Kidney glomerular epithelial cell (primary cell): Measurements from ENCODE around the gene CORO2B.

Source experiments
- DNase-seq: peaks from one replicate; lab custom pipeline; 2025; lab: John Stamatoyannopoulos, UW

The CORO2B gene

GRCh38 chr15:68574046-68574445 is 4.7 kb upstream of the CORO2B start:
- DNase-seq = no peak

- DNase-seq = no peak
Measured at GRCh38 chr15:68574629-68575028, 4.2 kb upstream of the CORO2B start.

- DNase-seq = no peak
Measured at GRCh38 chr15:68576235-68576892, 2.4 kb upstream of the CORO2B start.

- DNase-seq = peak; percentile 58
Measured at GRCh38 chr15:68578175-68578979, 416 bp upstream of the CORO2B start.

- DNase-seq = no peak
Measured at GRCh38 chr15:68580026-68580882, 1.5 kb downstream of the CORO2B start.

- no peak for DNase-seq
Measured at GRCh38 chr15:68580883-68581155, 2.0 kb downstream of the CORO2B start.

GRCh38 chr15:68581725-68582124 is 2.9 kb downstream of the CORO2B start:
- DNase-seq = no peak

- DNase-seq = no peak
Measured at GRCh38 chr15:68582236-68582635, 3.4 kb downstream of the CORO2B start.

- DNase-seq = no peak
Measured at GRCh38 chr15:68582864-68583263, 4.1 kb downstream of the CORO2B start.

- DNase-seq = no peak
Measured at GRCh38 chr15:68583321-68583720, 4.5 kb downstream of the CORO2B start.

- DNase-seq = no peak
Measured at GRCh38 chr15:68583936-68584755, 5.4 kb downstream of the CORO2B start.

- no peak for DNase-seq
Measured at GRCh38 chr15:68584756-68585573, 6.2 kb downstream of the CORO2B start.

- no peak for DNase-seq
Measured at GRCh38 chr15:68585574-68586273, 6.9 kb downstream of the CORO2B start.

- DNase-seq = peak; percentile 94
Measured at GRCh38 chr15:68586274-68586961, 7.6 kb downstream of the CORO2B start.

- no peak for DNase-seq
Measured at GRCh38 chr15:68587769-68588385, 9.1 kb downstream of the CORO2B start.

- no peak for DNase-seq
Measured at GRCh38 chr15:68589053-68589452, 10.3 kb downstream of the CORO2B start.

- DNase-seq = no peak
Measured at GRCh38 chr15:68589783-68590710, 11.3 kb downstream of the CORO2B start.

GRCh38 chr15:68590721-68591389 is 12.1 kb downstream of the CORO2B start:
- peak; percentile 34 for DNase-seq
